Epithelial cell of esophagus (primary cell): ENCODE data around the gene AJM1.

Experiments
- DNase-seq: peaks from one replicate; pipeline ENCODE4 v3.0.0; 2010; ENCODE audit warnings: low read depth
- H3K4me3 ChIP-seq: 2 replicates; pipeline ENCODE4 v1.5.1; 2011; ENCODE audit warnings: mild to moderate bottlenecking, low read length, control low read depth
- TF ChIP-seq, protein P1 (sequence below): IDR thresholded peaks from 2 replicates; pipeline ENCODE4 v1.5.1; 2011; ENCODE audit warnings: low read depth, mild to moderate bottlenecking, low read length, control low read depth, inconsistent platforms; ENCODE audit not compliant: insufficient read depth; ENCODE audit errors: missing control alignments

Gene AJM1

DNA sequence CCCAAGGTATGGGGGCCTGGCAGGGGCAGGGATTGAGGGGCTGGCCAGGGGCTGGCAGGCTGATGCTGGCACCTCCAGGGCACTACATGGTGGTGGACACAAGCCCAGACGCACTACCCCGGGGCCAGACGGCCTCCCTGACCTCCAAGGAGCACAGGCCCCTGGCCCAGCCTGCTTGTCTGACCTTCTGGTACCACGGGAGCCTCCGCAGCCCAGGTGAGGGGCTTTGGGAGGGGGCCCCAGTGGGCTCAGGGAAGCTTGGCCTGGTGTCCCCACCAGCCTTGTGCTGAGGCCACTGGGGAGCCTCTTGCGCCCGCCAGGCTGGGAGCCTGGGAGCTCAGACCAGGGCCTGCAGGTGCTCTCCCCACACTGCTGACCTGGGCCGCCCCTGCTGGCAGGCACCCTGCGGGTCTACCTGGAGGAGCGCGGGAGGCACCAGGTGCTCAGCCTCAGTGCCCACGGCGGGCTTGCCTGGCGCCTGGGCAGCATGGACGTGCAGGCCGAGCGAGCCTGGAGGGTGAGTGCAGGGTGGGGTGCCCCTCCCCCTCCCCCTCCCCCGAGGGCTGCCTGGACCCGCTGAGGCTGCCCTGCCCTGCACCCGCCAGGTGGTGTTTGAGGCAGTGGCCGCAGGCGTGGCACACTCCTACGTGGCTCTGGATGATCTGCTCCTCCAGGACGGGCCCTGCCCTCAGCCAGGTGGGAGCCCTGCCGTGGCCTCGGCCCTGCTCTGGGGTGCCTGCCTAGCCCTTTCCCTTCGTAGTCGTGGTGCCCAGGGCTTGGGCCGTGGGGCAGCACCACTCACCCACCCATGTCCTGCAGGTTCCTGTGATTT, 15.5 kb downstream of the AJM1 start:
- H3K4me3 ChIP-seq, result no peak overlapping the region
- no peak for DNase-seq
- TF ChIP-seq, protein P1, sequence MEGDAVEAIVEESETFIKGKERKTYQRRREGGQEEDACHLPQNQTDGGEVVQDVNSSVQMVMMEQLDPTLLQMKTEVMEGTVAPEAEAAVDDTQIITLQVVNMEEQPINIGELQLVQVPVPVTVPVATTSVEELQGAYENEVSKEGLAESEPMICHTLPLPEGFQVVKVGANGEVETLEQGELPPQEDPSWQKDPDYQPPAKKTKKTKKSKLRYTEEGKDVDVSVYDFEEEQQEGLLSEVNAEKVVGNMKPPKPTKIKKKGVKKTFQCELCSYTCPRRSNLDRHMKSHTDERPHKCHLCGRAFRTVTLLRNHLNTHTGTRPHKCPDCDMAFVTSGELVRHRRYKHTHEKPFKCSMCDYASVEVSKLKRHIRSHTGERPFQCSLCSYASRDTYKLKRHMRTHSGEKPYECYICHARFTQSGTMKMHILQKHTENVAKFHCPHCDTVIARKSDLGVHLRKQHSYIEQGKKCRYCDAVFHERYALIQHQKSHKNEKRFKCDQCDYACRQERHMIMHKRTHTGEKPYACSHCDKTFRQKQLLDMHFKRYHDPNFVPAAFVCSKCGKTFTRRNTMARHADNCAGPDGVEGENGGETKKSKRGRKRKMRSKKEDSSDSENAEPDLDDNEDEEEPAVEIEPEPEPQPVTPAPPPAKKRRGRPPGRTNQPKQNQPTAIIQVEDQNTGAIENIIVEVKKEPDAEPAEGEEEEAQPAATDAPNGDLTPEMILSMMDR, result no peak

DNA sequence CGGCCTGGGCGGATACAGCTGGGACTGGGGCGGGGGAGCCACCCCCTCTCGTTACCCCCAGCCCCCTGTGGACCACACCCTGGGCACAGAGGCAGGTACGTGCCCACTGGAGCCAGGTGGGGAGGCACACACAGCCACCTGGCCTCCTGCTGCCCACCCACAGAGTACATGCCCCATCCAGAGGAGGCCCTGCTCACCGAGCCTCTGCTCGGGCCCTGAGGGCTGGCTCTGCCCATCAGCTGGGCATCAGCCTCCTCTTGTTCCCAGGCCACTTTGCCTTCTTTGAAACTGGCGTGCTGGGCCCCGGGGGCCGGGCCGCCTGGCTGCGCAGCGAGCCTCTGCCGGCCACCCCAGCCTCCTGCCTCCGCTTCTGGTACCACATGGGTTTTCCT, 16.2 kb downstream of the AJM1 start:
- DNase-seq, result no peak
- no peak overlapping the region for H3K4me3 ChIP-seq
- TF ChIP-seq, protein P1, result no peak

DNA sequence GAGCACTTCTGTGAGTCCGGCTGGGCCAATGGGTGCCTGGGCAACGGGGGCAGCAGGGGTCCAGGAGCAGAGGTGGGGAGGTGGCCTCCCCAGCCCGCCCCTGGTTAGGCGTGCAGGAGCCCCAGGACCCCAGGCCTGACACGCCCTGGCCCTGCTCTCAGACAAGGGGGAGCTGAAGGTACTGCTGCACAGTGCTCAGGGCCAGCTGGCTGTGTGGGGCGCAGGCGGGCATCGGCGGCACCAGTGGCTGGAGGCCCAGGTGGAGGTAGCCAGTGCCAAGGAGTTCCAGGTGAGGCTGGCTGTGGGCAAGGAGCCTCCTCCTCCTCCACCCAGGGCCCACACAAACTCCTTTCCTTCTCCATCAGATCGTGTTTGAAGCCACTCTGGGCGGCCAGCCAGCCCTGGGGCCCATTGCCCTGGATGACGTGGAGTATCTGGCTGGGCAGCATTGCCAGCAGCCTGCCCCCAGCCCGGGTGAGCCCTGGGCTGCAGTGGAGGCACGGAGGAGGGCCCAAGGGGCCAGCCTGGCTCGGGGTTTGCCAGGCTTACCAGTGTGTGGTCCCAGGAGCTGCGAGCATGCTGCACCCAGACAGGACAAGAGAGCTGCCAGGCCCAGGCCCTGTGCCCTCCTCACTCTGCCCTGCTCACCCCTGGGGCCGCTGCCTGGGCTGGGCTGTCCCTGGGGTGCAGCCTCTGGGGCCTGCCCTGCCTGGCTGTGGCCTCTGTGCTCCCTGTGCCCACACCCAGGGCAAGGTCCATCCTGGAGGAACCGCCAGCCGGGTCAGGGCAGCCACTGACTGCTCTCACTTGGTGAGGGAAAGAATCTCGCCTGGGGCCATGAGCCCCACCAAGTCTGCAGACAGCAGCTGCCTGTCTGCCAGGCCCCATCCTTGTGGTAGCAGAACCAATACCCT, 16.8 kb downstream of the AJM1 start:
- no peak overlapping the region for H3K4me3 ChIP-seq
- no peak for DNase-seq
- TF ChIP-seq, protein P1, result no peak

DNA sequence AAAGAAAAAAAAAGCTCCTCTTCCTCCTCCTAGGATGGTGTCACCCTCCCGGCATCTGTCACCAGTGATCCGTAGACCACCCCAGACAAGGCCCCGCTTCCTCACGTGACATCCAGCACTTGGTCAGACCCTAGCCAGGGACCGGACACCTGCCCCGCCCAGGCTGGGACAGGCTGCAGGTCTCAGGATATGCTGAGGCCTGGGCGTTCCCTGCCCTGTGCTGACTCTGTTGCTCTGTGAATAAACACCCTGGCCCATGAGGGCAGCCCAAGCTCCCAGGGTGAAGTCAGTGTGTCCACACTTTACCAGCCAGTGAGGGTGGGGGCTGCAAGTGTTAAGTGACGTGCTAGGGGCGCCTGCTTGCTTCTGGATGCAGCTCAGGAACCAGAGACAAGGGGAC, 18.3 kb downstream of the AJM1 start:
- H3K4me3 ChIP-seq, result no peak overlapping the region
- DNase-seq, result no peak
- TF ChIP-seq, protein P1, result no peak

DNA sequence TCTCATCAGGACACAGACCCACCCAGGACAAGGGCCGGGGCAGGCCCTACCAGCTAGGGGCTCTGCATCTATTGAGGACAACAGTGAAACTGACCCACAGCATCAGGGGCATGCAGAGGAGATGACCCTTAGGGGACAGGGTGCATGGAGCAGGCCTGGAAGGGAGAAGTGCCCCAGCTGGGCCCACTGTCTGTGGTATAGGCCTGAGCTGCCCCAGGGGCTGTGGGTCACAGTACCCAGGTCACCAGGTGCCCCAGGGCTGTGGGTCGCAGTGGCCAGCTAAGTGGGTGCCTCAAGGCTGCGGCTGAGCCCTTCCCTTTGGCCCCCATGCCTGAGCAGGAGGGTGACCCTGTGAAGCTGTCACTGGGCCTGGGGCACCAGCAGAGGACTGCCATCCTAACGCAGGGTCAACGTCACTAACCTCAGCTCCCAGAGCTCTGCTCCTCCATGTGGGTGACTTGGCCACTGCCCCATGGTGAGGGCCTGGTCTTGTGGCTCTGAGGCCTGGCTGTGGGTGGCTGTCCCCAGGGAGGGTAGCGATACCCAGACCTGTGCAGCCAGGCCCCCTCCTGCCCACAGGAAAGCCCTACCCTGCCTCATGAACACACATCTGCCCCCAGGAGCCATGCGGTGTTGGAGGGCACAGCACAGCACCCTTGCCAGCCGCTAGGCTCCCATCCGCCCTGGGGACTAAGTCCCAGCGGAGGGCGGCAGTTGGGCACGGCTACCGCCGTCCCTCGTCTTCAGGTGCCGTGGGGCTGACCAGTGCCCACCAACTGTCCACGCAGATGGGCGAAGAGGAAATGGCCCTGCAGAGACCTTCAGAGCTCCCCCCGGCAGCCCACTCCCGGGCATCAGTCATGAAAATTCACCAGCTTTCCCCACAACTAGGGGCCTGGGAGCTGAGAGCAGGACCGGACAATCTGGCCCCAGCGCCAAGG, 18.9 kb downstream of the AJM1 start:
- no peak overlapping the region for H3K4me3 ChIP-seq
- TF ChIP-seq, protein P1, result no peak
- DNase-seq, result no peak

DNA sequence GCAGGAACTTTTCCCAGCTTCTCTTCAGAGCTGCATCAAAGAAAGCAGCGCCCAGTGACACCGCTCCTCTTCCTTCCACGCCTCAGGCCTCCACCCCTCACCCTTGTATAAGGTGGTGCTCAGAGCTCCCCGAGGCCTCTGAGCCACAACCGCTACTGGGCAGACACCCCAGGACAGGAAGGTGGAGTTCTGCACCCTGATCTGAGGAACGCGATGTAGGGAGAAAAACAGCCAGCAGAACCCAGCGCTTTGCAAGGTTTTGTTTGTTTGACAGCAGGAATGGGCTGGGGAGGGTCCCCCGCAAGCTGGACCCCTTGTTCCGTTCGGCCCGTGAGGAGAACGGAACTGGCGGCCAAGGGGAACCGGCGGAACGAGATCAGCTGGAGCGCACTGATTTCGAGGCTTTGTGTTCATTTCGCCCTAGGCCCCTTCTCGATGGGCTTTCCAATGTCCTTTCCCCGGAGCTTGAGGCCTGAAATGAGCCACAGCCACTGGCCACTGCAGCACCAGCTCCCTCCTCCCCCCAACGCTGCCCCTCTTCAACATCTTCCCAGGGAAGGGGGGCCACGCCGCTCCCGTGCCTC, 19.7 kb downstream of the AJM1 start:
- TF ChIP-seq, protein P1, result no peak
- no peak for DNase-seq
- H3K4me3 ChIP-seq, result no peak overlapping the region
